Kidney (tissue), 14 donors: Measurements from ENCODE around the gene ADCYAP1. TPM values are rescaled to one million over a fixed set of nuclear protein-coding genes. Genes with fewer than 3 reads are reported as not detected.
A peak's percentile ranks its signal among the peaks of the same experiment; 100 is the strongest.

Experiments used
- DNase-seq, 5 donors: peaks; one replicate each; pipeline ENCODE4 v3.0.0-alpha.2; 2013 to 2020
- FAIRE-seq: peaks from 2 replicates; lab custom pipeline; 2012; peaks lifted over from hg19 to GRCh38; lab: Jason Lieb, UNC
- H3K27ac ChIP-seq, 2 donors: one replicate each; pipeline ENCODE4 v1.7.0; 2013; ENCODE audit warnings: low read depth in 2 of 2, low read length in 2 of 2, inconsistent platforms in 1 of 2
- H3K27me3 ChIP-seq: one replicate; pipeline ENCODE4 v1.7.1; 2013; ENCODE audit warnings: low read length, inconsistent platforms; ENCODE audit not compliant: control insufficient read depth, insufficient read depth
- H3K36me3 ChIP-seq, 3 donors: one replicate each; pipeline versions ENCODE4 v1.7.0 to v1.7.1; 2013; ENCODE audit warnings: low read length in 3 of 3, control low read depth in 1 of 3, inconsistent platforms in 1 of 3; ENCODE audit not compliant: insufficient read depth in 3 of 3, control insufficient read depth in 2 of 3
- H3K4me1 ChIP-seq, 3 donors: one replicate each; pipeline versions ENCODE4 v1.7.0 to v1.7.1; 2013; ENCODE audit warnings: low read length in 3 of 3, inconsistent platforms in 1 of 3, low read depth in 1 of 3; ENCODE audit not compliant: control insufficient read depth in 2 of 3, insufficient read depth in 2 of 3
- H3K4me3 ChIP-seq, 3 donors: one replicate each; pipeline versions ENCODE4 v1.7.0 to v1.8.1; 2013; ENCODE audit warnings: low read length in 3 of 3, control low read depth in 1 of 3, inconsistent platforms in 1 of 3
- H3K9ac ChIP-seq, 3 donors: one replicate each; pipeline versions ENCODE4 v1.7.0 to v1.7.1; 2013; ENCODE audit warnings: low read length in 3 of 3, control low read depth in 1 of 3, inconsistent platforms in 1 of 3
- H3K9me3 ChIP-seq, 3 donors: one replicate each; pipeline versions ENCODE4 v1.7.0 to v1.7.1; 2013; ENCODE audit warnings: low read length in 3 of 3, control low read depth in 1 of 3, inconsistent platforms in 1 of 3; ENCODE audit not compliant: control insufficient read depth in 2 of 3, insufficient read depth in 1 of 3
- CTCF ChIP-seq: IDR thresholded peaks from 3 replicates; pipeline ENCODE4 v1.5.1; 2012; ENCODE audit warnings: mild to moderate bottlenecking, moderate library complexity, borderline replicate concordance; ENCODE audit not compliant: insufficient read depth; ENCODE audit errors: extremely low read depth
- intact Hi-C: fragments of 100-400 bp; cut with DNase I; formaldehyde crosslinking; loops from one replicate; pipeline ENCODE4 v1.11.1; 2022
- polyA plus RNA-seq: library from polyadenylated mRNA; stranded (reverse); fragments of 350-450 nt; fragmentation: Illumina TruSeq; extraction: RNeasy Lipid Tissue Mini Kit (QIAGEN cat#74804); gene quantifications from one replicate; pipeline ENCODE4 v1.2.3, GENCODE V29; 2014; ENCODE audit warnings: low read depth, low replicate concordance; ENCODE audit not compliant: insufficient read depth
- total RNA-seq: library from RNA; stranded (reverse); fragmentation: NEBNext Ultra II Directional; extraction: Animal tissue kit (Norgen Biotek cat#: 25700); gene quantifications from one replicate; pipeline ENCODE4 v1.2.1, GENCODE V29; 2021
- donor health status: control.
- donor health status: control.
- donor health status: control.
- donor health status: control.
- donor health status: control.
- donor health status: DM: yes; HTN: yes; CAD: no.
- donor health status: Normal renal cell carcinoma (clear cell type).

ADCYAP1 gene
- total and polyA plus RNA-seq, 2 donors from 2014 or later, result 1.8 to 11.1 TPM

- no peak overlapping the region for H3K4me3 ChIP-seq
- intact Hi-C loops, result no loop called here
- H3K9ac ChIP-seq, result no peak overlapping the region
- no peak overlapping the region for H3K27ac ChIP-seq
- DNase-seq (no peak), FAIRE-seq (no peak)
- H3K4me1 ChIP-seq, result peaks cover 0 to 12% (median 0%) of the 10 kb centered on the region in 3 donors
- TF ChIP-seq CTCF, result no peak
- no peaks in the 10 kb centered on the region for H3K36me3 ChIP-seq
- H3K9me3 ChIP-seq, result no peaks in the 10 kb centered on the region
- peaks cover 50% of the 10 kb centered on the region for H3K27me3 ChIP-seq
Measured at GRCh38 chr18:905948-906415, 1.3 kb downstream of the ADCYAP1 start.

GRCh38 chr18:906416-907114 lies 1.9 kb downstream of the ADCYAP1 start:
- Histone ChIP-seq H3K27me3 (peaks cover 54% of the 10 kb centered on the region), H3K4me3 (peak overlapping the region in 1 of 3 donors; percentile 37), H3K4me1 (peaks cover 0 to 12% (median 0%) of the 10 kb centered on the region in 3 donors), H3K9ac (no peak overlapping the region), H3K36me3 (no peaks in the 10 kb centered on the region), H3K27ac (no peak overlapping the region), H3K9me3 (no peaks in the 10 kb centered on the region)
- intact Hi-C loops, result no loop called here
- FAIRE-seq (no peak), DNase-seq (peak in 2 of 5 donors; percentile 37 to 56)
- no peak for TF ChIP-seq CTCF

- intact Hi-C loops, result no loop called here
- DNase-seq (peak in 2 of 5 donors; percentile 58 to 79), FAIRE-seq (no peak)
- TF ChIP-seq CTCF, result no peak
- Histone ChIP-seq H3K27ac (no peak overlapping the region), H3K9ac (no peak overlapping the region), H3K27me3 (peaks cover 60% of the 10 kb centered on the region), H3K9me3 (no peaks in the 10 kb centered on the region), H3K4me3 (peak overlapping the region in 1 of 3 donors; percentile 53), H3K36me3 (no peaks in the 10 kb centered on the region), H3K4me1 (peaks cover 0 to 12% (median 0%) of the 10 kb centered on the region in 3 donors)
Measured at GRCh38 chr18:907115-907884, 2.6 kb downstream of the ADCYAP1 start.
